Right lobe of liver (tissue), 4 donors: ENCODE results near the gene PTPRN2.

Source experiments
- CTCF ChIP-seq, 4 donors: fragments of 200-600 bp in 3 of 4; fragments of 450-650 bp in 1 of 4; IDR thresholded peaks; one replicate each; pipeline versions ENCODE4 v1.5.1 to v1.8.0; 2016 to 2022; ENCODE audit warnings: antibody characterized with exemption in 4 of 4, mild to moderate bottlenecking in 2 of 4
- POLR2A ChIP-seq: fragments of 450-650 bp; IDR thresholded peaks from one replicate; pipeline ENCODE4 v1.6.1; 2017; ENCODE audit warnings: antibody characterized with exemption, mild to moderate bottlenecking
- donor health status: DM: no; HTN: no; CAD: no.
- donor health status: DM: no; HTN: no; CAD: no.
- donor health status: DM: no; HTN: yes; CAD: no.

GRCh38 chr7:158111049-158111751 is 476.4 kb downstream of the PTPRN2 start:
- TF ChIP-seq CTCF (IDR thresholded peaks at IDR 0.05) (no peak), POLR2A (no peak)
